Mammary epithelial cell (primary cell): Measurements from ENCODE around the gene DTWD2.

ENCODE experiments used
- CTCF ChIP-seq, 2 donors: IDR thresholded peaks in 1 of 2; conservative IDR thresholded peaks in 1 of 2; 2 replicates each; pipeline ENCODE4 v1.5.1; 2011 to 2012; ENCODE audit warnings: inconsistent platforms in 2 of 2, low read length in 2 of 2, mild to moderate bottlenecking in 2 of 2, control low read depth in 1 of 2, low read depth in 1 of 2; ENCODE audit not compliant: insufficient read depth in 1 of 2; ENCODE audit errors: extremely low read depth in 1 of 2
- EZH2 ChIP-seq: IDR thresholded peaks from 2 replicates; pipeline ENCODE4 v1.6.1; 2012; ENCODE audit warnings: low read length, inconsistent platforms, borderline replicate concordance

GRCh38 chr5:118862596-118862995 is 125.8 kb downstream of the DTWD2 start:
- TF ChIP-seq CTCF (conservative IDR thresholded peaks at IDR 0.05 in 1 of 2, IDR thresholded peaks at IDR 0.05 in 1 of 2; ENCODE audit: extremely low read depth in 1 of 2, insufficient read depth in 1 of 2, low read depth in 1 of 2, low read length in 2 of 2) (no peak), EZH2 (no peak)
